ENCODE results near the gene RNF10. TPM values are rescaled to one million over a fixed set of nuclear protein-coding genes. Genes with fewer than 3 reads are reported as not detected.

RNF10 gene
- total and polyA plus RNA-seq, 9 of the 15 experiments (the other 6 are each of a cell fraction or from before 2014, with no cell fraction given): 43.0 to 139 (median 80.1) TPM

DNA sequence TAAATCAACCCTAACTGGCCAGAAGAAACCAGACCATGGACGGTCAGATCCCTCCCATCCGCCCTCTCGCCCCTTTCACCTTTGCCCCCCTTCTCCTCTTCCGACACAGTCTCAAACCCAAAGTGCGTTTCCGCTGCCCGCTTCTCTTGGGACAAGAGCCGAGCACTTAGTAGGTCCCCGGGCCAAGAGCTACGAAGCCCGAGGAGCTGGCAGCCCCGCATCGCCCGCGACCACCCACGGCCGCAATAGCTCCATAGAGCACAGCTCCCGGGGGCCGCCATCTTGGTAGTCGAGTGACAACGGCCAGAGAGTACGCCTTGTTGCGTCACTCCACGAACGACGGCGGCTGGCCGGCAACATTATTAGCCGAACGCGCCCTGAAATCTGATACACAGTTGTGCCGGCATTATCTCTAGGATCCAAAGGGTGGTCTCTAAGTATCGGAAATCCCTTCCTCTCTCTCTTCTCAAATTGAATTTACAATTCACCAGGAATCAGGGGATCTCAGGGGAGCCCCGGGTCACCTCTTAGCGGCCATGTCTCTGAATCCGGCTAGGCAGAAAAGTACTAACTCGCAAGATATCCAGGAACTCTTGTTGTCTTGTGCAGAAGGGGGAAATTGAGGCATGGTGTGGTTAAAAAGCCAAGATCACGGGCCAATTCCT, 5.2 kb upstream of the RNF10 start, which contains the start of gene COQ5 (continued):
- TF ChIP-seq ETV6 (IDR thresholded peaks at IDR 0.05; ENCODE audit: borderline replicate concordance in 1 of 2, low read depth in 2 of 2, low read length in 1 of 2): no peak; a peak in 1 of 4 replicates
- no peak for TF ChIP-seq ETV6 (CRISPR knock-in tag; IDR thresholded peaks at IDR 0.05; ENCODE audit: borderline replicate concordance)
- TF ChIP-seq ZNF197 (CRISPR knock-in tag; IDR thresholded peaks at IDR 0.05; ENCODE audit: low read depth): no peak
- no peak for TF ChIP-seq SMAD3 (CRISPR knock-in tag; conservative IDR thresholded peaks at IDR 0.05)
- TF ChIP-seq TCF3 (CRISPR knock-in tag; IDR thresholded peaks at IDR 0.05): no peak
- 0 out of 2 replicates have a peak, but pooled peaks have one; percentile 49 for TF ChIP-seq TCF7 (IDR thresholded peaks at IDR 0.05; ENCODE audit: borderline replicate concordance)
- TF ChIP-seq MECOM (CRISPR knock-in tag; IDR thresholded peaks at IDR 0.05): no peak
- TF ChIP-seq ILK (tag; IDR thresholded peaks at IDR 0.05; ENCODE audit: borderline replicate concordance, low read depth): no peak
- TF ChIP-seq, protein P1, sequence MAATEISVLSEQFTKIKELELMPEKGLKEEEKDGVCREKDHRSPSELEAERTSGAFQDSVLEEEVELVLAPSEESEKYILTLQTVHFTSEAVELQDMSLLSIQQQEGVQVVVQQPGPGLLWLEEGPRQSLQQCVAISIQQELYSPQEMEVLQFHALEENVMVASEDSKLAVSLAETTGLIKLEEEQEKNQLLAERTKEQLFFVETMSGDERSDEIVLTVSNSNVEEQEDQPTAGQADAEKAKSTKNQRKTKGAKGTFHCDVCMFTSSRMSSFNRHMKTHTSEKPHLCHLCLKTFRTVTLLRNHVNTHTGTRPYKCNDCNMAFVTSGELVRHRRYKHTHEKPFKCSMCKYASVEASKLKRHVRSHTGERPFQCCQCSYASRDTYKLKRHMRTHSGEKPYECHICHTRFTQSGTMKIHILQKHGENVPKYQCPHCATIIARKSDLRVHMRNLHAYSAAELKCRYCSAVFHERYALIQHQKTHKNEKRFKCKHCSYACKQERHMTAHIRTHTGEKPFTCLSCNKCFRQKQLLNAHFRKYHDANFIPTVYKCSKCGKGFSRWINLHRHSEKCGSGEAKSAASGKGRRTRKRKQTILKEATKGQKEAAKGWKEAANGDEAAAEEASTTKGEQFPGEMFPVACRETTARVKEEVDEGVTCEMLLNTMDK (IDR thresholded peaks at IDR 0.05; ENCODE audit: borderline replicate concordance, insufficient read depth, low read depth, low read length, poor library complexity, severe bottlenecking): no peak
- TF ChIP-seq, protein P2, sequence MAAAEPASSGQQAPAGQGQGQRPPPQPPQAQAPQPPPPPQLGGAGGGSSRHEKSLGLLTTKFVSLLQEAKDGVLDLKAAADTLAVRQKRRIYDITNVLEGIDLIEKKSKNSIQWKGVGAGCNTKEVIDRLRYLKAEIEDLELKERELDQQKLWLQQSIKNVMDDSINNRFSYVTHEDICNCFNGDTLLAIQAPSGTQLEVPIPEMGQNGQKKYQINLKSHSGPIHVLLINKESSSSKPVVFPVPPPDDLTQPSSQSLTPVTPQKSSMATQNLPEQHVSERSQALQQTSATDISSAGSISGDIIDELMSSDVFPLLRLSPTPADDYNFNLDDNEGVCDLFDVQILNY (CRISPR knock-in tag; IDR thresholded peaks at IDR 0.05): no peak
- no peak for TF ChIP-seq ZNF3 (CRISPR knock-in tag; IDR thresholded peaks at IDR 0.05)
- no peak for TF ChIP-seq DNMT1 (IDR thresholded peaks at IDR 0.05)
- peak; percentile 36 for TF ChIP-seq SMAD1 (IDR thresholded peaks at IDR 0.05; ENCODE audit: low read depth, low read length, partially characterized antibody)
- no peak for TF ChIP-seq ZNF79 (CRISPR knock-in tag; IDR thresholded peaks at IDR 0.05; ENCODE audit: low read depth)
- no peak for TF ChIP-seq ZC3H4 (CRISPR knock-in tag; IDR thresholded peaks at IDR 0.05; ENCODE audit: borderline replicate concordance)
- TF ChIP-seq ZNF77 (CRISPR knock-in tag; IDR thresholded peaks at IDR 0.05): no peak
- TF ChIP-seq, protein P3, sequence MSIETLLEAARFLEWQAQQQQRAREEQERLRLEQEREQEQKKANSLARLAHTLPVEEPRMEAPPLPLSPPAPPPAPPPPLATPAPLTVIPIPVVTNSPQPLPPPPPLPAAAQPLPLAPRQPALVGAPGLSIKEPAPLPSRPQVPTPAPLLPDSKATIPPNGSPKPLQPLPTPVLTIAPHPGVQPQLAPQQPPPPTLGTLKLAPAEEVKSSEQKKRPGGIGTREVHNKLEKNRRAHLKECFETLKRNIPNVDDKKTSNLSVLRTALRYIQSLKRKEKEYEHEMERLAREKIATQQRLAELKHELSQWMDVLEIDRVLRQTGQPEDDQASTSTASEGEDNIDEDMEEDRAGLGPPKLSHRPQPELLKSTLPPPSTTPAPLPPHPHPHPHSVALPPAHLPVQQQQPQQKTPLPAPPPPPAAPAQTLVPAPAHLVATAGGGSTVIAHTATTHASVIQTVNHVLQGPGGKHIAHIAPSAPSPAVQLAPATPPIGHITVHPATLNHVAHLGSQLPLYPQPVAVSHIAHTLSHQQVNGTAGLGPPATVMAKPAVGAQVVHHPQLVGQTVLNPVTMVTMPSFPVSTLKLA (conservative IDR thresholded peaks at IDR 0.05): peak in 1 of 2 experiments; percentile 81
- TF ChIP-seq, protein P4, sequence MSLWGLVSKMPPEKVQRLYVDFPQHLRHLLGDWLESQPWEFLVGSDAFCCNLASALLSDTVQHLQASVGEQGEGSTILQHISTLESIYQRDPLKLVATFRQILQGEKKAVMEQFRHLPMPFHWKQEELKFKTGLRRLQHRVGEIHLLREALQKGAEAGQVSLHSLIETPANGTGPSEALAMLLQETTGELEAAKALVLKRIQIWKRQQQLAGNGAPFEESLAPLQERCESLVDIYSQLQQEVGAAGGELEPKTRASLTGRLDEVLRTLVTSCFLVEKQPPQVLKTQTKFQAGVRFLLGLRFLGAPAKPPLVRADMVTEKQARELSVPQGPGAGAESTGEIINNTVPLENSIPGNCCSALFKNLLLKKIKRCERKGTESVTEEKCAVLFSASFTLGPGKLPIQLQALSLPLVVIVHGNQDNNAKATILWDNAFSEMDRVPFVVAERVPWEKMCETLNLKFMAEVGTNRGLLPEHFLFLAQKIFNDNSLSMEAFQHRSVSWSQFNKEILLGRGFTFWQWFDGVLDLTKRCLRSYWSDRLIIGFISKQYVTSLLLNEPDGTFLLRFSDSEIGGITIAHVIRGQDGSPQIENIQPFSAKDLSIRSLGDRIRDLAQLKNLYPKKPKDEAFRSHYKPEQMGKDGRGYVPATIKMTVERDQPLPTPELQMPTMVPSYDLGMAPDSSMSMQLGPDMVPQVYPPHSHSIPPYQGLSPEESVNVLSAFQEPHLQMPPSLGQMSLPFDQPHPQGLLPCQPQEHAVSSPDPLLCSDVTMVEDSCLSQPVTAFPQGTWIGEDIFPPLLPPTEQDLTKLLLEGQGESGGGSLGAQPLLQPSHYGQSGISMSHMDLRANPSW (CRISPR knock-in tag; IDR thresholded peaks at IDR 0.05): no peak
- no peak for TF ChIP-seq PCBP1 (IDR thresholded peaks at IDR 0.05; ENCODE audit: low read depth, low read length, poor library complexity, severe bottlenecking)

All from K562 (cell line).